H1 (cell line): ENCODE measurements around the gene PAK5. TPM values are rescaled to one million over a fixed set of nuclear protein-coding genes. Genes with fewer than 3 reads are reported as not detected.
A peak's percentile ranks its signal among the peaks of the same experiment; 100 is the strongest.

Experiments used
- CTCF ChIA-PET: fragments of 300-600 bp; sonication (Branson Sonifier 250); formaldehyde crosslinking; loops from one replicate; lab custom pipeline; 2021; ENCODE audit not compliant: partially characterized antibody; lab: Charles Lee
- POLR2A ChIA-PET: fragments of 300-600 bp; sonication (Branson Sonifier 250); formaldehyde crosslinking; loops from one replicate; lab custom pipeline; 2021; ENCODE audit warnings: inconsistent platforms; ENCODE audit not compliant: partially characterized antibody; lab: Charles Lee
- DNase-seq, 2 experiments: peaks; one replicate each; pipeline versions ENCODE4 v3.0.0 to v3.0.0-alpha.2; 2010 to 2022; ENCODE audit warnings: low spot score in 2 of 2, low read depth in 1 of 2, mixed read lengths in 1 of 2
- FAIRE-seq: peaks from 2 replicates; lab custom pipeline; 2011; peaks lifted over from hg19 to GRCh38; lab: Jason Lieb, UNC
- H2AFZ ChIP-seq: 2 replicates; pipeline ENCODE4 v1.8.1; 2012; ENCODE audit warnings: low read length, inconsistent platforms
- H2AK5ac ChIP-seq: 2 replicates; pipeline ENCODE4 v1.6.1; 2013; ENCODE audit warnings: low read depth, low read length
- H2BK120ac ChIP-seq: replicated peaks from 2 replicates; pipeline ENCODE3; 2013; ENCODE audit warnings: low read depth, low read length, inconsistent platforms
- H2BK12ac ChIP-seq: 2 replicates; pipeline ENCODE4 v1.6.1; 2013; ENCODE audit warnings: low read depth, low read length
- H2BK15ac ChIP-seq: 2 replicates; pipeline ENCODE4 v1.6.1; 2013; ENCODE audit warnings: low read length
- H2BK20ac ChIP-seq: 2 replicates; pipeline ENCODE4 v1.6.1; 2013; ENCODE audit warnings: low read length
- H2BK5ac ChIP-seq: 2 replicates; pipeline ENCODE4 v1.6.1; 2013; ENCODE audit warnings: low read depth, low read length
- H3K14ac ChIP-seq: 2 replicates; pipeline ENCODE4 v1.6.1; 2013; ENCODE audit warnings: inconsistent platforms; ENCODE audit not compliant: insufficient read length
- H3K18ac ChIP-seq: 2 replicates; pipeline ENCODE4 v1.6.1; 2013; ENCODE audit warnings: low read length; ENCODE audit errors: extremely low read depth
- H3K23ac ChIP-seq: 2 replicates; pipeline ENCODE4 v1.6.1; 2013; ENCODE audit warnings: inconsistent platforms; ENCODE audit not compliant: insufficient read length
- H3K23me2 ChIP-seq: 2 replicates; pipeline ENCODE4 v1.6.1; 2013; ENCODE audit warnings: low read depth, low read length
- H3K27ac ChIP-seq: 2 replicates; pipeline ENCODE4 v1.6.1; 2011; ENCODE audit warnings: low read depth, low read length, inconsistent platforms
- H3K27me3 ChIP-seq, 4 experiments: replicated peaks in 1 of 4; 1 replicate in 1 of 4; 2 replicates in 3 of 4; pipeline versions ENCODE4 v1.6.1 to v1.8.1; 2011 to 2013; ENCODE audit warnings: low read length in 3 of 4, mild to moderate bottlenecking in 3 of 4, inconsistent platforms in 2 of 4, mixed read lengths in 2 of 4, moderate library complexity in 1 of 4; ENCODE audit not compliant: control insufficient read depth in 3 of 4, insufficient read depth in 3 of 4; ENCODE audit errors: extremely low read depth in 1 of 4
- H3K36me3 ChIP-seq, 4 experiments: 2 replicates each; pipeline versions ENCODE4 v1.6.1 to v1.8.1; 2011 to 2013; ENCODE audit warnings: mild to moderate bottlenecking in 4 of 4, low read length in 3 of 4, moderate library complexity in 2 of 4, control low read depth in 1 of 4, inconsistent platforms in 1 of 4; ENCODE audit not compliant: insufficient read depth in 4 of 4, control insufficient read depth in 2 of 4
- H3K4ac ChIP-seq: replicated peaks from 2 replicates; pipeline ENCODE3; 2013; ENCODE audit warnings: low read length, low read depth, mixed read lengths, inconsistent platforms; ENCODE audit not compliant: insufficient read length
- H3K4me1 ChIP-seq, 4 experiments: replicated peaks in 1 of 4; 1 replicate in 1 of 4; 2 replicates in 3 of 4; pipeline versions ENCODE4 v1.6.1 to v1.8.1; 2011 to 2013; ENCODE audit warnings: low read length in 3 of 4, inconsistent platforms in 2 of 4, mixed read lengths in 1 of 4; ENCODE audit not compliant: insufficient read depth in 4 of 4, control insufficient read depth in 3 of 4
- H3K4me2 ChIP-seq, 2 experiments: 2 replicates each; pipeline versions ENCODE4 v1.6.1 to v1.8.1; 2011 to 2013; ENCODE audit warnings: low read depth in 2 of 2, low read length in 2 of 2, control low read depth in 1 of 2, inconsistent platforms in 1 of 2, mild to moderate bottlenecking in 1 of 2; ENCODE audit not compliant: insufficient read depth in 1 of 2
- H3K4me3 ChIP-seq, 4 experiments: fragments of 200-600, 300-600 bp in 1 of 4; sonication (generic), shearing (Covaris generic), sonication (Bioruptor Twin) in 1 of 4; 2 replicates each; pipeline versions ENCODE4 v1.5.1 to v1.8.1; 2011 to 2016; ENCODE audit warnings: low read length in 4 of 4, low read depth in 3 of 4, control low read depth in 2 of 4, inconsistent platforms in 2 of 4, mild to moderate bottlenecking in 2 of 4, mixed read lengths in 1 of 4, moderate library complexity in 1 of 4; ENCODE audit not compliant: insufficient read depth in 2 of 4; ENCODE audit errors: extremely low read depth in 1 of 4
- H3K56ac ChIP-seq: replicated peaks from 2 replicates; pipeline ENCODE3; 2013; ENCODE audit warnings: low read depth, mild to moderate bottlenecking, mixed read lengths, low read length, inconsistent platforms; ENCODE audit not compliant: insufficient read length
- H3K79me1 ChIP-seq: 2 replicates; pipeline ENCODE4 v1.6.1; 2013; ENCODE audit warnings: low read depth, low read length, control low read depth
- H3K79me2 ChIP-seq, 2 experiments: 2 replicates each; pipeline versions ENCODE4 v1.6.1 to v1.8.1; 2012 to 2013; ENCODE audit warnings: low read length in 2 of 2, mild to moderate bottlenecking in 2 of 2, inconsistent platforms in 1 of 2; ENCODE audit not compliant: insufficient read depth in 2 of 2, control insufficient read depth in 1 of 2
- H3K9ac ChIP-seq, 4 experiments: replicated peaks in 1 of 4; 1 replicate in 1 of 4; 2 replicates in 3 of 4; pipeline versions ENCODE4 v1.6.1 to v1.8.1; 2011 to 2013; ENCODE audit warnings: low read depth in 3 of 4, low read length in 3 of 4, control low read depth in 2 of 4, mild to moderate bottlenecking in 2 of 4, moderate library complexity in 2 of 4, inconsistent platforms in 1 of 4; ENCODE audit errors: extremely low read depth in 1 of 4
- H3K9me3 ChIP-seq, 2 experiments: 2 replicates each; pipeline versions ENCODE4 v1.6.1 to v1.8.1; 2012 to 2013; ENCODE audit warnings: mild to moderate bottlenecking in 2 of 2, moderate library complexity in 2 of 2, control low read depth in 1 of 2, inconsistent platforms in 1 of 2, low read depth in 1 of 2, low read length in 1 of 2, mixed read lengths in 1 of 2; ENCODE audit not compliant: insufficient read depth in 2 of 2
- H4K20me1 ChIP-seq, 2 experiments: replicated peaks in 1 of 2; 2 replicates each; pipeline versions ENCODE3 to v1.8.1; 2011 to 2013; ENCODE audit warnings: inconsistent platforms in 2 of 2, low read length in 2 of 2, mild to moderate bottlenecking in 1 of 2; ENCODE audit not compliant: insufficient read depth in 2 of 2, control insufficient read depth in 1 of 2
- H4K5ac ChIP-seq: 2 replicates; pipeline ENCODE4 v1.6.1; 2013; ENCODE audit warnings: low read length, low read depth, mixed read lengths, inconsistent platforms; ENCODE audit not compliant: insufficient read length
- H4K8ac ChIP-seq: 2 replicates; pipeline ENCODE4 v1.8.0; 2013; ENCODE audit warnings: mild to moderate bottlenecking, moderate library complexity, low read length, inconsistent platforms; ENCODE audit not compliant: insufficient read depth; ENCODE audit errors: extremely low read depth
- H4K91ac ChIP-seq: replicated peaks from 2 replicates; pipeline ENCODE3; 2013; ENCODE audit warnings: low read length, mixed read lengths, inconsistent platforms; ENCODE audit not compliant: insufficient read length
- CEBPB ChIP-seq: IDR thresholded peaks from 2 replicates; pipeline ENCODE4 v1.6.1; 2012; ENCODE audit warnings: low read depth, low read length
- HDAC2 ChIP-seq, 2 experiments: fragments of 300-600 bp in 1 of 2; sonication (generic) in 1 of 2; IDR thresholded peaks; 2 replicates each; pipeline ENCODE4 v1.6.1; 2011 to 2012; ENCODE audit warnings: low read depth in 2 of 2, low read length in 2 of 2, mild to moderate bottlenecking in 2 of 2, moderate library complexity in 2 of 2, borderline replicate concordance in 1 of 2, inconsistent platforms in 1 of 2
- JUND ChIP-seq: IDR thresholded peaks from 2 replicates; pipeline ENCODE4 v1.6.1; 2011; ENCODE audit warnings: mild to moderate bottlenecking, improper control_type of control experiment, low read length
- MAX ChIP-seq: IDR thresholded peaks from 2 replicates; pipeline ENCODE4 v1.6.1; 2012; ENCODE audit warnings: inconsistent platforms
- RBBP5 ChIP-seq: IDR thresholded peaks from 2 replicates; pipeline ENCODE4 v1.7.1; 2012; ENCODE audit warnings: low read depth, mild to moderate bottlenecking, inconsistent platforms, low read length, moderate library complexity, borderline replicate concordance
- RNF2 ChIP-seq: fragments of 200-900, 300-1000 bp; sonication (generic); IDR thresholded peaks from 2 replicates; pipeline ENCODE4 v1.7.1; 2016; ENCODE audit warnings: borderline replicate concordance, low read depth, mild to moderate bottlenecking, antibody characterized with exemption, low read length; ENCODE audit not compliant: poor library complexity, severe bottlenecking; ENCODE audit errors: missing control alignments
- SIN3A ChIP-seq, 2 experiments: IDR thresholded peaks in 1 of 2; conservative IDR thresholded peaks in 1 of 2; 2 replicates each; pipeline ENCODE4 v1.6.1; 2011 to 2012; ENCODE audit warnings: low read length in 2 of 2, improper control_type of control experiment in 1 of 2, low read depth in 1 of 2, mild to moderate bottlenecking in 1 of 2
- USF2 ChIP-seq: IDR thresholded peaks from 2 replicates; pipeline ENCODE4 v1.6.1; 2011; ENCODE audit warnings: low read length, improper control_type of control experiment
- WGBS, 2 experiments: shearing (Covaris generic) in 1 of 2; methylation state at CpG; one replicate each; pipeline versions ENCODE4 v1.1.6 to v1.1.7; 2013 to 2015; ENCODE audit warnings: low lambda C conversion rate in 2 of 2, mixed read lengths in 2 of 2, inconsistent platforms in 1 of 2, low coverage in 1 of 2, missing lambda C conversion rate in 1 of 2; ENCODE audit not compliant: insufficient replicate concordance in 2 of 2, insufficient coverage in 1 of 2, insufficient read length in 1 of 2; ENCODE audit errors: extremely low coverage in 1 of 2, missing lambda C conversion rate in 1 of 2; 5-methylcytosine and 5-hydroxymethylcytosine counted together
- polyA plus RNA-seq, 7 experiments: library from polyadenylated mRNA; depleted of rRNA in 3 of 7; stranded (reverse) in 5 of 7; unstranded in 2 of 7; fragments of >200 nt in 5 of 7; fragments of 200-250 nt in 2 of 7; gene quantifications; 1 replicate in 5 of 7; 2 replicates in 1 of 7; 4 replicates in 1 of 7; pipeline versions ENCODE4 v1.2.1 to v1.2.3, GENCODE V29; 2011 to 2013; ENCODE audit warnings: missing spikeins in 2 of 7, mixed read lengths in 2 of 7
- total RNA-seq: library from RNA; stranded (reverse); fragmentation: NEBNext Ultra II Directional; extraction: Animal tissue kit (Norgen Biotek cat#: 25700); gene quantifications from 2 replicates; pipeline ENCODE4 v1.2.1, GENCODE V29; 2021

PAK5 gene
- total and polyA plus RNA-seq, 2 of the 8 experiments (the other 6 are each of a cell fraction or from before 2014, with no cell fraction given) = 0.54 to 0.80 TPM

- Histone ChIP-seq H3K79me2 (no peaks in the 10 kb centered on the region), H3K23ac (no peak overlapping the region), H3K36me3 (no peaks in the 10 kb centered on the region), H3K23me2 (0 out of 2 replicates have a peak, but pooled peaks cover 2% of the 10 kb centered on the region), H3K18ac (no peak overlapping the region), H3K14ac (no peak overlapping the region), H2BK5ac (peak overlapping the region; percentile 21; the same call in 1 of the 2 replicates), H3K4me2 (no peak overlapping the region), H3K9ac (no peak overlapping the region), H3K79me1 (no peaks in the 10 kb centered on the region), H3K56ac (no peak overlapping the region), H3K27ac (no peak overlapping the region), H2AK5ac (no peak overlapping the region), H3K27me3 (peaks cover 0 to 27% (median 13%) of the 10 kb centered on the region in 4 experiments; a peak in 6 of 7 replicates), H3K4me3 (no peak overlapping the region), H2BK15ac (no peak overlapping the region), H4K5ac (no peak overlapping the region), H3K9me3 (no peaks in the 10 kb centered on the region; a peak in 1 of 4 replicates), H4K8ac (no peak overlapping the region), H2BK120ac (no peak overlapping the region), H4K20me1 (no peaks in the 10 kb centered on the region), H2BK20ac (no peak overlapping the region), H2AFZ (no peak overlapping the region), H2BK12ac (peak overlapping the region; percentile 88), H3K4ac (no peak overlapping the region), H3K4me1 (peaks cover 15 to 29% (median 22%) of the 10 kb centered on the region in 4 experiments), H4K91ac (no peak overlapping the region)
- no peak for TF ChIP-seq RNF2
- TF ChIP-seq CEBPB = no peak
- TF ChIP-seq HDAC2 (IDR thresholded peaks at IDR 0.05; ENCODE audit: borderline replicate concordance in 1 of 2, low read depth in 2 of 2, low read length in 2 of 2) = no peak
- no peak for TF ChIP-seq JUND
- TF ChIP-seq MAX = no peak
- TF ChIP-seq SIN3A (conservative IDR thresholded peaks at IDR 0.05 in 1 of 2, IDR thresholded peaks at IDR 0.05 in 1 of 2; ENCODE audit: low read depth in 1 of 2, low read length in 2 of 2) = no peak
- TF ChIP-seq RBBP5 = no peak
- TF ChIP-seq USF2 = no peak
- ChIA-PET POLR2A (interaction anchor here (0.7 kb wide), 1 partner anchor 1059 kb away, joined by 3 read pairs; no protein-coding TSS in a partner anchor), CTCF (interaction anchor here (1.5 to 1.7 kb wide), 2 partner anchors 40 to 73 kb away, joined by 3 to 8 read pairs; no protein-coding TSS in a partner anchor)
- FAIRE-seq = no peak
- DNase-seq = no peak
- 86% methylated on average over 7 of the region's 7 CpGs; no CpG with 5 or more reads in 1 of the 2 experiments for WGBS, 2 experiments
Measured at GRCh38 chr20:9577397-9577796, 261.5 kb downstream of the PAK5 start.
